ENCODE data around the gene RGMB.

DNA sequence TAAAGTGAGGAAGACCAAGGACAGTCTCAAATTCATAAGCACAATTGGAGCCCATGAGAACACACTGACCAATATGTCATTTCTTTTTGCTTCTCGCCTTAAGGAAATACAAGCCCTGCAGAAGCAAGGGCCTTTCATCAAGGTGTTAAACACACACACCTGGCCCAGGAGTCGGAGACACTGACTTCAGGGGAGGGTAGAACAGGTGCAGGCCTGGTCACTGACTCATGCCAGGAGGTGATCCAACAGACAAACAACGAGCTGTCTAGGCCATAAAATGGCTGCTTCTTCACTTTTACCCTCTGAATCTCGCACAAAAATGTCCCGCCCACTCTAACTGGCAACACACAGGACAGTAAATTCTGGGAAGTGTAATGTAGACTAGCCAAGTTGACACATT, 62.7 kb downstream of the RGMB start:
- TF ChIP-seq, protein P1, sequence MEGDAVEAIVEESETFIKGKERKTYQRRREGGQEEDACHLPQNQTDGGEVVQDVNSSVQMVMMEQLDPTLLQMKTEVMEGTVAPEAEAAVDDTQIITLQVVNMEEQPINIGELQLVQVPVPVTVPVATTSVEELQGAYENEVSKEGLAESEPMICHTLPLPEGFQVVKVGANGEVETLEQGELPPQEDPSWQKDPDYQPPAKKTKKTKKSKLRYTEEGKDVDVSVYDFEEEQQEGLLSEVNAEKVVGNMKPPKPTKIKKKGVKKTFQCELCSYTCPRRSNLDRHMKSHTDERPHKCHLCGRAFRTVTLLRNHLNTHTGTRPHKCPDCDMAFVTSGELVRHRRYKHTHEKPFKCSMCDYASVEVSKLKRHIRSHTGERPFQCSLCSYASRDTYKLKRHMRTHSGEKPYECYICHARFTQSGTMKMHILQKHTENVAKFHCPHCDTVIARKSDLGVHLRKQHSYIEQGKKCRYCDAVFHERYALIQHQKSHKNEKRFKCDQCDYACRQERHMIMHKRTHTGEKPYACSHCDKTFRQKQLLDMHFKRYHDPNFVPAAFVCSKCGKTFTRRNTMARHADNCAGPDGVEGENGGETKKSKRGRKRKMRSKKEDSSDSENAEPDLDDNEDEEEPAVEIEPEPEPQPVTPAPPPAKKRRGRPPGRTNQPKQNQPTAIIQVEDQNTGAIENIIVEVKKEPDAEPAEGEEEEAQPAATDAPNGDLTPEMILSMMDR (conservative IDR thresholded peaks at IDR 0.05; ENCODE audit: low read depth, low read length) = no peak
- no peak for TF ChIP-seq EZH2 (IDR thresholded peaks at IDR 0.05; ENCODE audit: borderline replicate concordance, low read depth, low read length, poor library complexity, severe bottlenecking)

All from A673 (cell line).